Measurements from ENCODE around the gene TOE1.

TOE1 gene

DNA sequence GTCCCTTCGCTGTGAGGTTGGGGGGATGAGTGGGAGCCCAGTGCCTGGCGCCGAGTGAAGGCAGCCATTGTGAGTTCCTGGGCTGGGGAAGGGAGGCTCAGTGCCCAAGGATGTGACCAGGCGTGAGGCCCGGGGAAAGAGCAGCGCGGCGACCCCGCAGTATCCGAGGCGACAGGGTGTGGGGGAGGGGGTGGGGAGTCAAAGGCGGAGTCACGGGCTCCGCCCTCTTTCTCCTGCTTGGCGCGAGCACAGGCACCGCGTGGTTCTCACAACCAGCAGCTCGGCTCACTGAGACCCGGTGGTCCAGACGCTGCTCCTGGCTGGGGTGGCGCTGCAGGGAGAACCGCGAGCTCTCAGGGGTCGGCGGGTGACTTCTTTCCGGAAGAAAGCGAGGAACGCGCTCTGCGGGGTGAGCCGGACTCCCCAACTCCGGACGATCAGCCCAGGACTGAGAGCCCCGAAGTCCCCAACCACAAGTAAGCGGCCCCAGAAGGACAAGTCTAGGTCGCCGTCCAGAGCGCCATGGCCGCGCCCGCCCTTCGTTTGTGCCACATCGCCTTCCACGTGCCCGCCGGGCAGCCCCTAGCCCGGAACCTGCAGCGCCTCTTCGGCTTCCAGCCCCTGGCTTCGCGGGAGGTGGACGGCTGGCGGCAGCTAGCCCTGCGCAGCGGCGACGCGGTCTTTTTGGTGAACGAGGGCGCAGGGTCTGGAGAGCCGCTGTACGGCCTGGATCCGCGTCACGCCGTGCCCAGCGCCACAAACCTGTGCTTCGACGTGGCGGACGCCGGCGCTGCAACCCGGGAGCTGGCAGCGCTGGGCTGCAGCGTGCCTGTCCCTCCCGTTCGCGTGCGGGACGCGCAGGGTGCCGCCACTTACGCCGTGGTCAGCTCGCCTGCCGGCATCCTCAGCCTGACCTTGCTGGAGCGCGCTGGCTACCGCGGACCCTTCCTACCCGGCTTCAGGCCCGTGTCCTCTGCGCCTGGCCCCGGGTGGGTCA lies 13.0 kb upstream of the TOE1 start, which contains the start of gene HPDL:
TSS of gene HPDL (plus strand) at position 269 of the 997 bp plus-strand sequence. CDS start at position 523, 254 bp downstream.
- peak; percentile 33 for DNase-seq (ENCODE audit: low read depth)

DNA sequence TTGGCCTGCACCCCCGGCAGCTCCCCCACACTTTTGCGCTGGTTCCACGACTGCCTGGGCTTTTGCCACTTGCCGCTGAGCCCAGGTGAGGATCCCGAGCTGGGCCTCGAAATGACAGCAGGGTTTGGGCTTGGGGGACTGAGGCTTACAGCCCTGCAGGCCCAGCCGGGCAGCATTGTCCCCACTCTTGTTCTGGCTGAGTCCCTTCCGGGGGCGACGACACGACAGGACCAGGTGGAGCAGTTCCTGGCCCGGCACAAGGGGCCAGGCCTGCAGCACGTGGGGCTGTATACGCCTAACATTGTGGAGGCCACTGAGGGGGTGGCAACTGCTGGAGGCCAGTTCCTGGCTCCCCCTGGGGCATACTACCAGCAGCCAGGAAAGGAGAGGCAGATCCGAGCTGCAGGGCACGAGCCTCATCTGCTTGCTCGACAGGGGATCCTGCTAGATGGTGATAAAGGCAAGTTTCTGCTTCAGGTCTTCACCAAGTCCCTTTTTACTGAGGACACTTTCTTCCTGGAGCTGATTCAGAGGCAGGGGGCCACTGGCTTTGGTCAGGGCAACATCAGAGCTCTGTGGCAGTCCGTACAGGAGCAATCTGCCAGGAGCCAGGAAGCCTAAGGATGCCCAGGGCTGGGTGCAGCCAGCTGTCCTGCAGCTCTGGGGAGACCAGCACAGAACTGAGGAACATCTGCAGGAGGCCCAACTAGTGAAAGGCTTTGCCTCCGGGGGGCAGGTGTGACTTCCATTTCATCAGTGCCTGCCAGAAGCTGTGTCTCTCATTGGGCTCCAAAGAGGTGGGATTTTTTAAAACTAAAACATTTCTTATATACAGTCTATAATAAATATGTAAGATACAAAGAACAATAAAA lies 12.1 kb upstream of the TOE1 start:
- DNase-seq (ENCODE audit: low read depth) = no peak

DNA sequence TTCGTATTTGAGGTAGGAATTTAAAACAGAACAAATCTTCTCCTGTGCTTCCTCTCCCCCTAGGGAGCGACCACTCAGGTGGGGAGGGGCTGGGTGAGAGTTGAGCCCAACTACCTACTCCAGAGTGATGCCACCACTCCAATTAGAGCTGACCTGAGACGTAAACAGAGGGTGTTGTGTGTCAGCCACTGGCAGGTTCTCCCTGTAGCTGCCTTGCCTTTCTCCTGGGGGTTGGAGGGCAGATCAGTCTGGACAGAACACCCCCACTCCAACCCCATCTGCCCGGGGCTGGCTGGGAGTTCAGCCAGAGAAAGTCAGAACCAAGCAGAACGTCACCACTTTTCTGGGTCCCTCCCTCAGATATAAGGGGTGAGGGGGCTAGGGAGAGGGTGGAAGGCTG lies 11.3 kb upstream of the TOE1 start:
- DNase-seq (ENCODE audit: low read depth) = no peak

DNA sequence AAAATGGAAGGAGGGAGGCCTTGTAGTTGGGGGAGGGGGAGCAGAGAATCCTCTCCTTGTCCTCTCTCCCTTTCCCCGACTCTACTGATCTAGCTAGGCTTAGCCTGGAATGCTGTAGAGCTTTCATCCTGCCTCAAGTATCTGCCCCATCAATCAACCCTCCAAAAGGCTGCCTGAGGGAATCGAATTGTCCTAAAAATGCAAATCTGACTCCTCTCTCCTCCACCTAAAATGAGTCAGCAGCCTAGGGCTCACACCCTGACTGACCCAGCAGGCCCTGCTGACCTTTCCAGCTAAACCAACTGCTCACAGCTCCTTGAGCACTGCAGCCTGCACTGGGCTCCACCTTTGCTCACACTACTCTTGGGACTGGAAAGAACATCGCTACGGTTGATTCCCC lies 10.5 kb upstream of the TOE1 start:
- DNase-seq (ENCODE audit: low read depth) = no peak

DNA sequence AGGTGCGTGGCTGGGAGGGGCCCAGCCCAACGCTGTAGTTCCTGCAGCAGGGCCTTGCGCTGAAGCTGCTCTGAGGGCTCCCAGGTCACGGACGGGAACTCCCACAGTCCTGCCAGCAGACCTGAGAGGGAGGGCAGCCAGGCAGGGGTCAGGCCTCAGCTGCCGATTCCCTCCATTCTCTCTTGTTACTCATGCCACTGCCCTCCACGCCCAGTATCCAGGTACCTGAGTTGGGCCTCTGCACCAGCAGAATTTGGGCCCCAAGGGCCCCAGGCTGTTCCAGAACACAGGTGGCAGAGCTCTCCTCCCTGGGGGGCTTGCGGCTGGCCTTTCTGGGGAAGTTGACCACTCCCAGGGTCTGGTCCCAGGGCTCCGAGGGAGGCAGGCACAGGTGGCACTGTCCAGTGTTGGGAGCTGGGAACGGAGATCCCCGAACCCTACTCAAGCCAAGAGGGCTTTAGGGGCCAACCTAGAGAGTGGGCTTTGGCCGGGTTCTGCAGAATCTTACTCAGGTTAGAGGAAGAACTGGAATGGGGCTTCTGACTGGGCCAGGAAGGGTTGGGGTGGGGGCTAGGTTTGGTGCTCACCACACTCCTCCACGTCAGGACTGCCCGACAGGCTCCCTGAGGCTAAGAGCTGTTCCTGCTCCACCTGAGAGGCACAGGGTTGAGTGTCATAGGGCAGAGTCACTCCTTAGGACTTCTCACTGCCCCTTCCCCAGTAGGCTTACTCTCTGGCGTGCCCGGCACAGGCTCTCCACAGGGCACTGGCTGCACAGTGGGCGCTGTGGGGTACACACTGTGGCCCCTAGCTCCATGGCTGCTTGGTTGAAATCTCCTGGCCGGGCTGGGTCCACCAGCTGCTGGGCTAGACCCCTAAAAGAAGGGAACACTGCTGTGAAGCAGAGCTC lies 8.3 kb upstream of the TOE1 start:
- no peak for DNase-seq (ENCODE audit: low read depth)

DNA sequence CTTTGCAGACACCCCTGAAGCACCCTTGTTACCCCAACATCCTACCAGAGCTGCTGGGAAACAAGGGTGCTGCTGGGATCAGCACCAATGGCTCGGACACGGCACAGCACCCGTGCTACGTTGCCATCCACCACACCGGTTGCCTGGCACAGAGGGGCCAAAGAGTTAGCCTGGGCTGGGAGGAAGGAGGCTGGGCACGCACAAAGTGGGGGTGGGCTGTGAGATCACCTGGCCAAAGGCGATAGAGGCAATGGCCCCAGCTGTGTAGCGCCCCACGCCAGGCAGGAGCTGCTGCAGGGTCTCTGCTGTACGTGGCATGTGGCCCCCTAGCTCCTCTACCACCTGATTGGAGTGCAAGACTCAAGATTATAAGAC lies 7.6 kb upstream of the TOE1 start:
- DNase-seq (ENCODE audit: low read depth) = no peak

DNA sequence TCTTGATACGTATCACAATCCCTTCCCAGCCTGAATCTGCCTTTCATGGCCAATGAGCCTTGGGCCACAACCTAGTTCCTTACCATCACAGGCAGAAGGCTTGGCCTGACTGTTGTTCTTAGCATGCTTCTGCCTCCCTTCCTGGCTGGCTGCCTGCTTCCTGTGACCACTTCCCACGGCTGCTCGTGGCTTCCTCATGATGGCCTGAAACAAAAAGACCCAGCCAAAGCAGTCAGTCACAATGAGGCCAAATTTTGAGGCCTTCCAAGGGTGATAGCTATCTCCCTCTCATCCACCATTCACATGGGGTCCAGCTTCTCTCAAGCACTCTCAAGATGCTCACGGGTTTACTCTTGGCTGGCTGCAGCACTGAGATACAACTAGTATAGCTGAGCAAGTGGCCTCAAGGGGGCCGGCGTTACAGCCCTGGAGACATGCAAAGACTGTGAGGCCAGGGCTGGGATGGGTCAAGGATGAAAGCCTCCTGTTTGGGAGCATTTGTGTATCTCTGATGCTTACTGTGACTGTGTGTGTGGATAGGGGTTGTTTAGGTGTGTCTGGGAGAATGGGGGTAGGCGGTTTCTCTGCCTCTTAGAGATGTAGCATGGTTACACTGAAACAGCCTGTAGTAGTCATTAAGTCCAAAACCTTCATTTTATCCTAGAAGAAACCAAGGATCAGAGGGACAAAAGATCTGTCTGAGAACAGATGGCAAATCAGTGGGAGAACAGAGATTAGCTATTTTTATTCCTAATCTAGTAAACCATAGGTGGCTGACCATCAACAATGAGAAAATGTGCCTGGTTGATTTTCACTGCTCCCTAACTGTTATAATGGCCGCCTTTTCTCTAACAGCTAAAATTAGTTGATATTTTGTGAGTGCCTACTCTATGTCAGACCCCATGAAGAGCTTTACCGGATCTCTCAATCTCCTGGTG lies 5.4 kb upstream of the TOE1 start:
- no peak for DNase-seq (ENCODE audit: low read depth)

DNA sequence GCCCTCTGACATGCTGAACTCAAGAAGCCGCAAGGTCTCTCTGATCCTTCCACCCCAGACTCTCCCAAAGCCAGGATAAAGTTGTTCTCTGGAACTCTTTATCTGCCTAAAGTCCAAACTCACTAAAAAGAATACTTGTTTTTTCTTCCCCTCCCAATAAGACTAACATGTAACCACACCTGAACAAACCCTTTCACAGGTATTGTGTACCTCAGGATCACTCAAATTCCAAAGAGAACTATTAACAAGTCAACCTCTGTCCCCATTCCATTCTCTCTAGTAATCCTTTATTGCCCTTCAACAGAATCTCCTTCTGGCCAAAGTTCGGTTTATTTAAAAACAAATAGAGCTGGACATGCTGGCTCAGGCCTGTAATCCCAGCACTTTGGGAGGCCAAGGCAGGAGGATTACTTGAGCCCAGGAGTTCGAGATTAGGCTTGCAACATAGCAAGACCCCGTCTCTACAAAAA lies 4.1 kb upstream of the TOE1 start:
- DNase-seq (ENCODE audit: low read depth) = no peak

DNA sequence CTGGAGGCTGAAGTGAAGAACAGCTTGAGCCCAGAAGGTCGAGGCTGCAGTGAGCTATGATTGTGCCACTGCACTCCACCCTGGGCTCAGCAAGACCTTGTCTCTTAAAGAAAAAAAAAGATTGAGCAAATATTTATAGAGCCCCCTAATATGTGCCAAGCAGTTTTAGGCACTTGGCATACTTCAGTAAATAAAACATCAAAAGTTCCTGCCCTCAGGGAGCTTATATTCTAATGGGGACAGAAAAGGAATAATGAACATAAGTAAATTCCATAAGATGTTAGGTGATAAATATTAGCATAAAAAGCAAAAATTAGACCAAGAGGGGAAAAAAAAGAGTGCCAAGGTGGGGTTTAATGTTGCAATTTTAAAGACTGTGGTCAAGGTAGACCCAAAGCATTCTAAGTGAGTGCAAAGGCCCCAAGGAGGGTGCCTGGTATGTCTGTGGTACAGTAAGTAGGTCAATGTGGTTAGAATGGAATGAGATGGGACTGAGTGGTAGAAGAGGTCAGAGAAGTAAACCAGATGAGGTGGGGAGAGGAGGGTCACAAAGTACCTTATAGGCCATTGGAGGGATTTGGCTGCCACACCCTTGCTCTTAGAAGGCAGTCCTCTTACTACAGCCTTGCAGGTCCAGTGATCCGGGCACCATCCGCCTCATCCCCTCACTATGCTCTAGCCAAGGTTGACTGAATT lies 2.2 kb upstream of the TOE1 start:
- peak; percentile 55 for DNase-seq (ENCODE audit: low read depth)

DNA sequence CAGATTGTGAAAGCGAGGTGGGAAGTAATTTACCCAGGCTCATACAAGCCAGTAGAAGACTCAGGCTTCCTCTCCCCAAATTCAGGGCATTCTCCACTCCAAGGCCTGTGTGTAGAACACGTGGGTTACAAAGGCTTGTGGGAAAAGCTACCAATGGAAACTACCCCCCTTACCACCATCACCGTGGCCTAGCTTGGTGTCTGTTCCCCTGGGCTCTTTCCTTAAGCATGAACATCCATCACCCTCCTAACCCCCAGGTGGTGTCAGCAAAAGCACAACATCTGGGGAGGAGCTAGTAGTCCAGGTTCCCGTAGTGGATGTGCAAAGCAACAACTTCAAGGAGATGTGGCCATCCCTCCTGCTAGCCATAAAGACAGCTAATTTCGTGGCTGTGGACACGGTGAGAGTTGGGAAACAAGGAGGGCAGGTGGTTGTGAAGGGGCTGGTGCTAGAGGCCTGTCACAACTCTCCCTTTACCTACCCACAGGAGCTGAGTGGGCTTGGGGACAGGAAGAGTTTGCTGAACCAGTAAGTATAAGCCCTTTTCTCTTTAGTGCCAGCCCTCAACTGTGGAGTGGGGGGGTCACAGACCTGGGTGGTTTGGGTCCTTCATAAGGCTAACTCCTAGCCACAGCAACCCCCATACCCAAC lies 971 bp downstream of the TOE1 start:
- no peak for DNase-seq (ENCODE audit: low read depth)

DNA sequence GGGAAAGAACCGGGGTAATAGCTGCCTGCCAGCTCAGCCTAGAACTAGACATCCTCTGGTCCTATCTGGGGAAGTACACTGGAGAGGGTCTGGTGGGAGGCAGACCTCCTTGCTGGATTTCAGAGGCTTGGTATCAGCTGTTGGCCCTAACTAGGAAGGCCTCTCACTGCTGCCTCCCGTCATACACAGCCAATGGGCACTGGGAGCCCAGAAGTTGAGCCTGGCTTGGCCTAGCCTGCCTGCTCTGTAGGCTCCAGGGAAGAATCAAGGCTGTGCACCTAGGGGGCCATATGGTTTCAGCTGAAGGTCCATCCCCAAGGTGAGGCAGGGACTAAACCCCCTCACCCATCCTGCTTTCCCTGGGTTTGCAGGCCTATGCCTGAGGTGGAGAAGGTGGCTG lies 4.5 kb downstream of the TOE1 start:
- no peak for DNase-seq (ENCODE audit: low read depth)

DNA sequence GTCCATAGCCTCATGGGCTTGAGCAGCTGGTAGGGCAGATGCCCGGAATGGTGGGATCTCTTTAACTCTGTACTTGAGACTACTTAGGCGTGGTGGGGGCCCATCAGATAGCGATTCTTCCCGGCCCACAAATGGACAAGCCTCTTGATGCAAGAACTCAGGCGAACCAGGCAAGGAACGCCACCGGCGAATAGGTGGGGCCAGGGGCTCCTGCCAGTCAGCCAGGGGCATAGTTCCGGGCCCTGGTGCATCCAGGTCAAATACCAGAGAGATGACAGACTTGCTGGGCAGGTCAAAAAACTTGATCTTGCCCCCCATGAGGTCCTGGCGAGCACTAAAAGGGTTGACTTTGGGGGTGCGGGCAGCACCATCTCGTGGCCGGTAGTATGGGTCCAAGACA lies 5.0 kb downstream of the TOE1 start:
- no peak for DNase-seq (ENCODE audit: low read depth)

DNA sequence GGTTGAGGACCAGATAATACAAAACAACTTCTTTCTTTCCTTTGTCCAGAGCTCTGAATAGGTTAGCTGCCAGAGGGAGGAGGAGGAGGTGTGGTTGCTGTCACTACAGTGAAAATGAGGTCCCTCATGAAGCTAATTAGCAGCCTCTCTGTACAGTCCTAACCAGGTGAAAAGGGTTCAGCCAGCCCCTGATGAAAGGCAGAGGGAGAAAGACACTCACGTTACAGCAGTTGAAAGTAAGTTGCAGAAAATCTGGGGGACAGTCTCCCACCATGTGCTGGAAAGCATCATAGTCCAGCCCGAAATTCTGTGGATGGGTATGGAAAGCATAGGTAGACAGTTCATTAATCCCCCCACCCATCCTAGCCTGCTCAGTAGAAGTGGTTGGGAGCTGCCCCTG lies 6.5 kb downstream of the TOE1 start:
- DNase-seq (ENCODE audit: low read depth) = no peak

DNA sequence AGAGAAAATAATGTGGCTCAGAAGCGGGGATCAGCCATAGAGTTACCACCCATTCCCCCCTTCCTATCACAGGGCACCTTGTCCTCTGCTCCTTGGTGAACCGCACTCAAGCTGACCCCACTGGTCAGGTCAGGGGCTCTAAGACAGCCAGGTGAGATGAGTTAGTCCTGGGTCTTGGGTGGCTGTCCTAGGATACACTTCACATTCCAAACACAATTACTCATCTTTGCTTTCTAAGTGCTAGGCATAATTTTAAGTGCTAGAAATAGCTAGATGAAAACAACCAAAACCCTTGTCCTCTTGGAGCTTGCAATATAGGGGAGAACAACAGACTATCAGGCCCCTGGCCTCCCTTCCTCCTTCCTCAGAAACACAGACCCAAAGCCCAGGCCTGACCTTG lies 8.1 kb downstream of the TOE1 start:
- peak; percentile 22 for DNase-seq (ENCODE audit: low read depth)

DNA sequence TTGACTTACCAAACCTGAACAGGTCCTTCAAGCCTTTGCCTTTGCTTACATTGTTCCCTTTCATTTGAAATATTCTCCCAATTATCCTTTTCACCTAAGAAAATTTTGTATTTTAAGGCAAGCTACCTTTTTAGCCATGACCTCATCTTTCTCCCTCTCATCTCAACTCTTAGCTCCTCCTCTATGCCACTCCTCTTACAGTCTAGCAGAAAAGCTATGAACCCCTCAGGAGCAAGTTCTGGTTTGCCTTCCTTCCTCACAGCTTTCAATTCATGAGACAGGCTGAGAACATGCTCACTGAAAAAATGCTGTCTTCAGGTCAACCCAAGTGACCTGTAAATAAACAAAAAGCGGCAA lies 8.6 kb downstream of the TOE1 start:
- no peak for DNase-seq (ENCODE audit: low read depth)

DNA sequence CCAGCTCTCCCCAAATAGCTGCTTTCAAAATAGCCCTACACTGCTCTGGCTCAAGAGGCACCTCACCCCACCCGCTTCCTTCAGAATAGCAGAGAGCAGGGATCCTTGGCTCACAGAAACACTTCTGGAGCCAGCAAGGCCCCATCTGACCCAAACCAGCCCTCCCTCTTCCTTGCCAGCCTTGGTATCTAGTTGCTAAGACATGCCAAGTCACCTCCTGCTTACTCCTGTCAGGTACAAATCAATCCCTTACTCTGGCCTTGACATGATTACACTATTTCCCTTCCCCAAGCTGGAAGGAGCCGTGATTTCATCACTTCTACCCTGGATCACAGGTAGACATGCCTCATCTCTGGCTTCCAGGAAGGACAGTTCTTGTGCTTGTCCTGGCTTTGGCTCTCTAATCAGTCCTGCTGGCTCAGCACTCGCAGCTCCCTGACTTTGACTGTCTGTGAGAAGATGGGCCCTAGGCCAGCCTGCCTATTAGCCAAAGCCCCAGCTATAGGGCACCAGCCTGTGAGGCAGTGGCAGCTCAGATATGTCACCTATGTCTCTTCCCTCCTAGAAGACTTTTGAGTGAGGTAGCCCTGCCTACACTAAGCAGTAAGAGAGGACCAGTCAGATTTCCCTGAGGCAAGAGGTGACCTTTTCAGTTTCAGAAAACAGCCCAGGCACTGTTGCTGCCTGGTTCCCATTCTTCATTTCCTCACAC lies 9.2 kb downstream of the TOE1 start:
- DNase-seq (ENCODE audit: low read depth) = no peak

DNA sequence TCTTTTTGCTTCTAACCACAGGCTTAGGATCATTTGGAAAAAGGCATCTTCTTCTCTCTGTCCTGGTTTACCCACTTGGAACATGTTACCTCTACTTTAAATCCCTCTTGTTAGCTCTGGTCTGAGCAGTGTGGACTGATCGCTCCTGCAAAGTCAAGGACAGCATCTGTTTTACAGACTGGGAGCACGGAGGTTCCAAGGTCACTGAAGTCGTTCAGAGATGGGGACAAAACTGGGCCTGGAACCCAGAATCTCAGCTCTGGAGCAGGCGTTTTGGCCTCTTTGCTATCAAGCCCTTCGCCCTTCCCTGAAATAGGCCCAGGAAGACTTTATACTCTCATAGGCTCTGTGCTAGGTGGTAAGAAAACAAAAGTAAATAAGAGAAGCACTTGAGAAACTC lies 11.5 kb downstream of the TOE1 start:
- no peak for DNase-seq (ENCODE audit: low read depth)

DNA sequence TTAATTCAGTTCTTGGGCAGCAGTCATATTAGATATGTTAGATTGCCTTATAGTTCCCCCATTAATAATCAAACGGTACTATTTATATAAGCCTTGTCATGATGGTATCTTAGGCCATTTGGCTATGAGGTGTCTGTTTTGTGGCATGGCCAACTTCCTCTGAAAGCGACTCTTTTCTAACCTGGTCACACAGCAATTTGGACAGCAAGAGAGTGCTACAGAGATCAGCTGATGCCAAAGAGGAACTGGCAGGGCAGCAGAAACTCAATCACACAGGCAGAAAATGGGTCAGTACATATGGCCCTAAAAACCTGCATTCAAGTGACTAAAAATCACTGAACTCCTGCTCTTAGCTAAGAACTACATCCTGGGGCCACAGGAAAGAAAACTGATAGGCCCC lies 13.7 kb downstream of the TOE1 start:
- no peak for DNase-seq (ENCODE audit: low read depth)

DNA sequence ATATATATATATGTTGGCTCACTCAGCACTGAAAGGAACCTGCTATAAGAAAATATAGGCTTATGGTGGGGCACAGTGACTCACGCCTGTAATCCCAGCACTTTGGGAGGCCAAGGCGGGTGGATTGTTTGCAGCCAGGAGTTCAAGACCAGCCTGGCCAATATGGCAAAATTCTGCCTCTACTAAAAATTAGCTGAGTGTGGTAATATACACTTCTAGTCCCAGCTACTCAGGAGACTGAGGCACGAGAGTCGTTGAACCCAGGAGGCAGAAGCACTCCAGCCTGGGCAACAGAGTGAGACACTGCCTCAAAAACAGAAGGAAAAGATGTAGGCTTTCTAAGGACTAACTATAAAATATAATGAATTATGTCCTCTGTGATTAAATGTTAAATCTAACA lies 14.9 kb downstream of the TOE1 start:
- DNase-seq (ENCODE audit: low read depth) = no peak
